HepG2 (cell line): ENCODE results near the gene CCL1. TPM values are rescaled to one million over a fixed set of nuclear protein-coding genes. Genes with fewer than 3 reads are reported as not detected.

ENCODE experiments used
- ATAC-seq: fragments of 200-7000 bp; cut with Tn5 transposase; 3 replicates; pipeline ENCODE4 v1.9.1; 2020; ENCODE audit warnings: mild to moderate bottlenecking, moderate library complexity
- BruUV-seq: library from RNA; stranded (reverse); fragments of 400-500 nt; replicated peaks from 2 replicates; lab custom pipeline; 2021; lab: Mats Ljungman, UMichigan
- CTCF ChIA-PET: fragments of 300-600 bp; formaldehyde crosslinking; extraction: SDS; loops from one replicate; lab custom pipeline; 2021; ENCODE audit warnings: low total read pairs, inconsistent platforms, low intra/inter-chr PET ratio; lab: Yijun Ruan, JAX
- POLR2A ChIA-PET: fragments of 350-600 bp; sonication (Branson Sonifier 250); formaldehyde crosslinking; loops from one replicate; lab custom pipeline; 2020; ENCODE audit warnings: antibody characterized with exemption, inconsistent platforms; lab: Yijun Ruan, JAX
- DNase-seq: peaks from one replicate; pipeline ENCODE4 v3.0.0-alpha.2; 2015; ENCODE audit warnings: low spot score
- FAIRE-seq: peaks from 3 replicates; lab custom pipeline; 2011; peaks lifted over from hg19 to GRCh38; lab: Jason Lieb, UNC
- H2AFZ ChIP-seq: one replicate; pipeline ENCODE4 v1.6.1; 2011; ENCODE audit warnings: low read length, inconsistent platforms
- H3K27ac ChIP-seq: fragments of 300-600 bp; 3 replicates; pipeline ENCODE4 v1.8.0; 2011; ENCODE audit warnings: mixed run types, mild to moderate bottlenecking, mixed read lengths, low read length, inconsistent platforms; ENCODE audit not compliant: insufficient read depth; ENCODE audit errors: extremely low read length
- H3K27me3 ChIP-seq, 2 experiments: fragments of 200-600 bp in 1 of 2; 2 replicates in 1 of 2; 3 replicates in 1 of 2; pipeline versions ENCODE4 v1.6.0 to v1.8.0; 2011; ENCODE audit warnings: low read length in 2 of 2, mild to moderate bottlenecking in 2 of 2, moderate library complexity in 2 of 2, inconsistent platforms in 1 of 2; ENCODE audit not compliant: insufficient read depth in 2 of 2, control insufficient read depth in 1 of 2
- H3K36me3 ChIP-seq, 2 experiments: fragments of 200-600 bp in 1 of 2; replicated peaks in 1 of 2; 2 replicates in 1 of 2; 3 replicates in 1 of 2; pipeline versions ENCODE4 v1.5.1 to v1.8.0; 2011; ENCODE audit warnings: low read length in 2 of 2, inconsistent platforms in 1 of 2; ENCODE audit not compliant: insufficient read depth in 2 of 2, control insufficient read depth in 1 of 2
- H3K4me1 ChIP-seq: 2 replicates; pipeline ENCODE4 v1.5.1; 2012; ENCODE audit warnings: low read length, inconsistent platforms; ENCODE audit not compliant: insufficient read depth
- H3K4me2 ChIP-seq: 2 replicates; pipeline ENCODE4 v1.6.0; 2011; ENCODE audit warnings: low read depth, low read length, inconsistent platforms
- H3K4me3 ChIP-seq, 3 experiments: fragments of 200-600 bp in 1 of 3; sonication (generic), shearing (Covaris generic) in 1 of 3; replicated peaks in 1 of 3; 2 replicates each; pipeline ENCODE4 v1.5.1; 2011 to 2016; ENCODE audit warnings: low read length in 3 of 3, inconsistent platforms in 2 of 3, low read depth in 2 of 3, mild to moderate bottlenecking in 2 of 3, control low read depth in 1 of 3, mixed read lengths in 1 of 3; ENCODE audit not compliant: insufficient read depth in 1 of 3
- H3K79me2 ChIP-seq: one replicate; pipeline ENCODE4 v1.6.1; 2011; ENCODE audit warnings: low read length, inconsistent platforms; ENCODE audit not compliant: insufficient read depth
- H3K9ac ChIP-seq: 2 replicates; pipeline ENCODE4 v1.6.0; 2011; ENCODE audit warnings: mild to moderate bottlenecking, low read depth, low read length, inconsistent platforms; ENCODE audit not compliant: insufficient read depth
- H3K9me3 ChIP-seq: 2 replicates; pipeline ENCODE4 v1.5.1; 2012; ENCODE audit warnings: mild to moderate bottlenecking, low read length
- H4K20me1 ChIP-seq: 2 replicates; pipeline ENCODE4 v1.6.0; 2011; ENCODE audit warnings: inconsistent platforms, mild to moderate bottlenecking, low read length, moderate library complexity; ENCODE audit not compliant: insufficient read depth
- ATF7 ChIP-seq, 2 experiments: fragments of 450-650 bp in 1 of 2; sonication (generic) in 1 of 2; formaldehyde crosslinking in 1 of 2; IDR thresholded peaks; 2 replicates each; pipeline versions ENCODE4 v1.4.0 to v1.6.1; 2016 to 2020; ENCODE audit warnings: antibody characterized with exemption in 1 of 2, mild to moderate bottlenecking in 1 of 2, missing genetic modification reagents in 1 of 2
- DNMT1 ChIP-seq: sonication (generic); formaldehyde crosslinking; IDR thresholded peaks from 2 replicates; pipeline ENCODE4 v1.5.1; 2020; ENCODE audit warnings: mild to moderate bottlenecking, missing genetic modification reagents
- KLF13 ChIP-seq: sonication (generic); formaldehyde crosslinking; IDR thresholded peaks from 2 replicates; pipeline ENCODE4 v1.4.0; 2020; ENCODE audit warnings: mild to moderate bottlenecking, missing genetic modification reagents
- SUZ12 ChIP-seq: fragments of 150-350 bp; IDR thresholded peaks from 2 replicates; pipeline ENCODE4 v1.6.1; 2014; ENCODE audit warnings: low read depth, low read length
- WGBS: methylation state at CpG from one replicate; pipeline ENCODE4 v1.1.6; 2017; ENCODE audit warnings: low lambda C conversion rate; 5-methylcytosine and 5-hydroxymethylcytosine counted together
- in situ Hi-C: cut with HindIII; loops from 2 replicates; pipeline ENCODE4 v1.10.0; 2017; ENCODE audit warnings: low pct_unique_long_range_greater_than_20kb; ENCODE audit not compliant: extremely low pct_ligation_motif_present
- intact Hi-C: fragments of 100-400 bp; cut with micrococcal nuclease; formaldehyde crosslinking; loops from one replicate; pipeline ENCODE4 v1.10.0; 2022; ENCODE audit not compliant: unreplicated experiment
- polyA plus RNA-seq, 8 experiments: library from polyadenylated mRNA; depleted of rRNA in 3 of 8; stranded (reverse) in 7 of 8; unstranded in 1 of 8; fragments of >200 nt; fragmentation: Illumina TruSeq in 4 of 8; extraction: Trizol in 4 of 8; gene quantifications; 2 replicates each; pipeline versions ENCODE4 v1.2.1 to v1.2.3, GENCODE V29; 2011 to 2016; ENCODE audit warnings: low read depth in 4 of 8, missing spikeins in 1 of 8, mixed read lengths in 1 of 8; ENCODE audit not compliant: insufficient read depth in 1 of 8
- total RNA-seq, 5 experiments: library from RNA; depleted of rRNA; stranded (reverse); fragments of >200 nt; fragmentation: Illumina TruSeq; extraction: Trizol; gene quantifications; 2 replicates each; pipeline ENCODE4 v1.2.3, GENCODE V29; 2016; ENCODE audit warnings: low read depth in 1 of 5
- TF ChIP-seq, protein P1 (sequence below): IDR thresholded peaks from 2 replicates; pipeline ENCODE4 v1.6.1; 2016; ENCODE audit warnings: mild to moderate bottlenecking, missing biosample characterization, missing genetic modification reagents
- TF ChIP-seq, protein P2 (sequence below): sonication (generic); IDR thresholded peaks from 2 replicates; pipeline ENCODE4 v1.6.1; 2016; ENCODE audit warnings: low read depth, borderline replicate concordance

CCL1 gene
- total and polyA plus RNA-seq, 2 of the 13 experiments (the other 11 are each of a cell fraction or from before 2014, with no cell fraction given): not detected

DNA sequence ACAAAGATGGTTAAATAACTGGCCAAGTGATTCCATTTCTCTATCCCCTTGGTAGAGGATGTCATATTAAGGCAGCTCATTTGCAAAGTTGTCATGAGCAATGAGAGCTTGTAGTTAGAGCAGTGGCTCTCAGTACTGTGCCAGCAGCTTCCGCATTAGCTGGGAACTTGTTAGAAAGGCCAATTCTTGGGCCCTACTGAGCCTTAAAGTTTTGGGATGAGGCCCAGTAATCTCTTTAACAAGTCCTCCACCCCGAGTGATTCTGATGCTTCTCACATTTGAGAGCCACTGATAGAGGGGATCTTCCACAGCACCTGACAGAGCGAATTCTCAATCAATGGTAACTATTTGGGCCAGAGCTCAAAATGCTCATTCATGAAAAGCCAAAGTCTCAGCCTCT, 20.2 kb upstream of the CCL1 start (continued):
- TF ChIP-seq, protein P1, sequence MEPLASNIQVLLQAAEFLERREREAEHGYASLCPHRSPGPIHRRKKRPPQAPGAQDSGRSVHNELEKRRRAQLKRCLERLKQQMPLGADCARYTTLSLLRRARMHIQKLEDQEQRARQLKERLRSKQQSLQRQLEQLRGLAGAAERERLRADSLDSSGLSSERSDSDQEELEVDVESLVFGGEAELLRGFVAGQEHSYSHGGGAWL (CRISPR knock-in tag): no peak
- no peak for TF ChIP-seq SUZ12

DNA sequence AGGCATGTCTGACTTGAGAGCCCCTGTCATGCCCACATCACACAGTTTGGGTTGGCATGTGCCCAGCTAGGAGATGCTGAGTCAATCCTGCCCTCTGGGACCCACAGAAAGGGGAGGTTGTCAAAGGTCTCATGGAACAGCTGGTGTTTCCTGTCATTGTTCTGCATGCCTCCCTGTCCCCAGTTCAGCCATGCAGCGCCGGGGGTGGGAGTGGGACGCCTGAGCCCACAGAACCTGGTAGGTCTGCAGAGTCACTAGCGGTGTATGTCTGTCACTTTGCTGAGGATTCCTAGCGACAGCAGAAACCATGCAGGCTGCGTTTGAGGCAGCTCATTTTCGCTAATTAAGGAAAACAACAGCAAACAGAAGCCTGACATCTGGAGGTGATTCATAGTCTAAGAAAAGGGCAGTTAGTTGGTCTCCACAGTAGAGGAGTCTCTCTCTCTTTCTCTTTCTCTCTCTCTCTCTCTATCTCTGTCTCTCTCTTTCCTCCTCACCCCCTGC, 19.6 kb upstream of the CCL1 start:
- Histone ChIP-seq H3K4me3 (no peak overlapping the region), H3K27ac (no peak overlapping the region), H2AFZ (no peak overlapping the region), H3K36me3 (no peaks in the 10 kb centered on the region), H3K4me1 (no peaks in the 10 kb centered on the region), H3K4me2 (no peak overlapping the region), H3K79me2 (no peaks in the 10 kb centered on the region), H3K9me3 (no peaks in the 10 kb centered on the region), H3K9ac (no peak overlapping the region), H3K27me3 (no peaks in the 10 kb centered on the region; a peak in 1 of 5 replicates), H4K20me1 (no peaks in the 10 kb centered on the region)
- in situ Hi-C loops (no loop called here), intact Hi-C loops (no loop called here)
- TF ChIP-seq ATF7 (IDR thresholded peaks at IDR 0.05) (no peak), ATF7 (CRISPR knock-in tag; IDR thresholded peaks at IDR 0.05) (no peak), DNMT1 (CRISPR knock-in tag) (no peak), KLF13 (no peak)
- TF ChIP-seq, protein P2, sequence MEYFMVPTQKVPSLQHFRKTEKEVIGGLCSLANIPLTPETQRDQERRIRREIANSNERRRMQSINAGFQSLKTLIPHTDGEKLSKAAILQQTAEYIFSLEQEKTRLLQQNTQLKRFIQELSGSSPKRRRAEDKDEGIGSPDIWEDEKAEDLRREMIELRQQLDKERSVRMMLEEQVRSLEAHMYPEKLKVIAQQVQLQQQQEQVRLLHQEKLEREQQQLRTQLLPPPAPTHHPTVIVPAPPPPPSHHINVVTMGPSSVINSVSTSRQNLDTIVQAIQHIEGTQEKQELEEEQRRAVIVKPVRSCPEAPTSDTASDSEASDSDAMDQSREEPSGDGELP: no peak
- FAIRE-seq (no peak), DNase-seq (no peak), ATAC-seq (no peak)
- WGBS: 0% methylated on average over 1 of the region's 7 CpGs
- BruUV-seq: no TSS peak
- CTCF ChIA-PET: no interaction called here
- POLR2A ChIA-PET: no interaction called here
